Common myeloid progenitor, CD34-positive (primary cell): Measurements from ENCODE around the gene USP11.

Experiments used
- CTCF ChIA-PET: fragments of 350-600 bp; sonication (Branson Sonifier 250); formaldehyde crosslinking; loops from one replicate; lab custom pipeline; 2021; ENCODE audit warnings: antibody characterized with exemption; lab: Charles Lee
- POLR2A ChIA-PET: fragments of 350-600 bp; sonication (Branson Sonifier 250); formaldehyde crosslinking; loops from one replicate; lab custom pipeline; 2021; ENCODE audit warnings: antibody characterized with exemption; lab: Charles Lee
- DNase-seq, 3 donors: peaks; one replicate each; pipeline versions ENCODE4 v3.0.0 to v3.0.0-alpha.2; 2013
- H3K27ac ChIP-seq, 2 experiments: 1 replicate in 1 of 2; 2 replicates in 1 of 2; pipeline ENCODE4 v1.7.0; 2013; ENCODE audit warnings: inconsistent platforms in 2 of 2, low read length in 2 of 2, mild to moderate bottlenecking in 2 of 2, low read depth in 1 of 2, moderate library complexity in 1 of 2; ENCODE audit not compliant: severe bottlenecking in 2 of 2, insufficient read depth in 1 of 2, poor library complexity in 1 of 2
- H3K27me3 ChIP-seq, 5 experiments: replicated peaks in 2 of 5; 1 replicate in 3 of 5; 2 replicates in 2 of 5; pipeline versions ENCODE4 v1.6.1 to v1.7.0; 2013; ENCODE audit warnings: low read length in 4 of 5, mild to moderate bottlenecking in 2 of 5, moderate library complexity in 2 of 5, inconsistent platforms in 1 of 5; ENCODE audit not compliant: insufficient read depth in 5 of 5, control insufficient read depth in 4 of 5
- H3K36me3 ChIP-seq, 4 experiments: 1 replicate in 2 of 4; 2 replicates in 2 of 4; pipeline versions ENCODE4 v1.6.1 to v1.7.0; 2013; ENCODE audit warnings: low read length in 3 of 4, control low read depth in 1 of 4, mild to moderate bottlenecking in 1 of 4; ENCODE audit not compliant: control insufficient read depth in 4 of 4, insufficient read depth in 4 of 4
- H3K4me1 ChIP-seq, 4 experiments: 1 replicate in 3 of 4; 2 replicates in 1 of 4; pipeline versions ENCODE4 v1.6.1 to v1.7.1; 2013; ENCODE audit warnings: low read length in 3 of 4, mild to moderate bottlenecking in 3 of 4, control low read depth in 1 of 4, inconsistent platforms in 1 of 4, moderate library complexity in 1 of 4; ENCODE audit not compliant: control insufficient read depth in 4 of 4, insufficient read depth in 4 of 4; ENCODE audit errors: control extremely low read depth in 1 of 4
- H3K4me3 ChIP-seq, 7 experiments: 1 replicate in 4 of 7; 2 replicates in 3 of 7; pipeline versions ENCODE4 v1.5.1 to v1.7.0; 2013; ENCODE audit warnings: mild to moderate bottlenecking in 7 of 7, low read length in 6 of 7, moderate library complexity in 6 of 7, inconsistent platforms in 2 of 7, low read depth in 2 of 7, control low read depth in 1 of 7; ENCODE audit not compliant: insufficient read depth in 4 of 7, control insufficient read depth in 1 of 7; ENCODE audit errors: extremely low read depth in 1 of 7
- H3K9me3 ChIP-seq, 5 experiments: 1 replicate in 4 of 5; 2 replicates in 1 of 5; pipeline versions ENCODE4 v1.6.1 to v1.7.1; 2013; ENCODE audit warnings: low read length in 4 of 5, mild to moderate bottlenecking in 2 of 5, inconsistent platforms in 1 of 5, low read depth in 1 of 5, moderate library complexity in 1 of 5; ENCODE audit not compliant: control insufficient read depth in 4 of 5, insufficient read depth in 2 of 5; ENCODE audit errors: control extremely low read depth in 1 of 5
- WGBS: methylation state at CpG from one replicate; pipeline ENCODE4 v1.1.5; 2013; ENCODE audit not compliant: insufficient coverage; 5-methylcytosine and 5-hydroxymethylcytosine counted together

Gene USP11

DNA sequence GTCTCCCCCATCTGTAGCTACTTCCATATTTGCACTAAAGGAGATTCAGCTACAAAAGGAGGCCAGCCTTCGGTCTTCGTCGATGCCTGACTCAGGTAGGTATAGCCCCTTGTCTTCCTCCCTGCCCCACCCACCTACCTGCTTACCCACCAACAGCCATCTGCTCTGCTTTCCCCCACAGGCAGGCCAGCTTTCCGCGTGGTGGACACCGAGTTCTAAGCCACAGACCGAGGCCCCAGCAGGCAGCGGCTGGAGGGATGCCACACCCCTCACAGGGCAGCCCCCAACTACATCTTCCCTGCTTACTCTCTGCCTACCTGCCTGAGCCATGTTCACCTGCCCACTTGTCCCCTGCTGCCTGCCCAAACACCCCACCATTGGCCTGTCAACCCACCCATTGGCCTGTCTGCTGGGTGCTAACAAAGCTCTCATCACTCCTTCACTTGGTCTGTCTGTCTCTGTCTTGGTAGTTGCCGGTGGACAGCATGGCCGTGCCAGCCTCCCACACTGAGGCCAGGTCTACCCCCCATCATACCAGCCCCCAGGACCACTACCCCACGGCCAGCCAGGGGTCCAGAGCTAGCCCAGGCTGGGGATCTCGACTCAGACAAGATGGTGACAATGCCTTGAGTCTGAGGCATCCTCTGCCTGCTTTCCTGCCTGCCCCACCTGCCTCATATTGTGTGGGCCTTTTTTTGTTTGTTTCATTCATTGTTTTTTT, 4.1 kb upstream of the USP11 start:
- 98% methylated on average over 9 of the region's 12 CpGs for WGBS
- H3K9me3 ChIP-seq = peaks cover 0 to 3% (median 0%) of the 10 kb centered on the region in 5 experiments
- H3K27ac ChIP-seq = no peak overlapping the region
- H3K4me1 ChIP-seq = peaks cover 0 to 7% (median 4%) of the 10 kb centered on the region in 4 experiments
- DNase-seq = no peak
- ChIA-PET CTCF (no interaction called here), POLR2A (no interaction called here)
- H3K36me3 ChIP-seq = peaks cover 4 to 54% (median 41%) of the 10 kb centered on the region in 4 experiments
- no peak overlapping the region for H3K4me3 ChIP-seq
- H3K27me3 ChIP-seq = peaks cover 0 to 35% (median 0%) of the 10 kb centered on the region in 5 experiments

DNA sequence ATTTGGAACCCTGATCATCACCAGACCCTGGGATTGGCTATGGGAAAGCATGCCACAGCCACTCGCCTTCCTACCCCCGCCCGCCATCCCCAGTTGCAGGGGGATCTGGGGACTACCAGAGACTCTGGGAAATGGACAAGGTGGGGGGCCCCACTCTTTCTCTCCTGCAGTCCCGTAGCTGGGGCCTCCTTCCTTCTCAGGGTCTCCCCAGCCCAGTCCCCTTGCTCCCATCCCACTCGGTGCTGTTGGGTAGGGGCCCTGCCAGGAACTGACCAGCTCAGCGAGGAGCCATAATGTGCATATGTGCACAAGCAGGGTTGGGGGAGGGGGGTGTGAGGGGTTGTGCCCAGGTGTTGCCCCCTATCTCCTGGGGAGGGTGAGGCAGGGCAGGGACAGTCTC, 3.4 kb upstream of the USP11 start:
- Histone ChIP-seq H3K36me3 (peaks cover 2 to 46% (median 34%) of the 10 kb centered on the region in 4 experiments), H3K9me3 (peaks cover 0 to 3% (median 0%) of the 10 kb centered on the region in 5 experiments), H3K27ac (no peak overlapping the region), H3K27me3 (peaks cover 0 to 37% (median 0%) of the 10 kb centered on the region in 5 experiments), H3K4me3 (no peak overlapping the region), H3K4me1 (peaks cover 0 to 9% (median 4%) of the 10 kb centered on the region in 4 experiments)
- 100% methylated on average over 1 of the region's 6 CpGs for WGBS
- POLR2A ChIA-PET = no interaction called here
- no peak for DNase-seq
- CTCF ChIA-PET = no interaction called here

DNA sequence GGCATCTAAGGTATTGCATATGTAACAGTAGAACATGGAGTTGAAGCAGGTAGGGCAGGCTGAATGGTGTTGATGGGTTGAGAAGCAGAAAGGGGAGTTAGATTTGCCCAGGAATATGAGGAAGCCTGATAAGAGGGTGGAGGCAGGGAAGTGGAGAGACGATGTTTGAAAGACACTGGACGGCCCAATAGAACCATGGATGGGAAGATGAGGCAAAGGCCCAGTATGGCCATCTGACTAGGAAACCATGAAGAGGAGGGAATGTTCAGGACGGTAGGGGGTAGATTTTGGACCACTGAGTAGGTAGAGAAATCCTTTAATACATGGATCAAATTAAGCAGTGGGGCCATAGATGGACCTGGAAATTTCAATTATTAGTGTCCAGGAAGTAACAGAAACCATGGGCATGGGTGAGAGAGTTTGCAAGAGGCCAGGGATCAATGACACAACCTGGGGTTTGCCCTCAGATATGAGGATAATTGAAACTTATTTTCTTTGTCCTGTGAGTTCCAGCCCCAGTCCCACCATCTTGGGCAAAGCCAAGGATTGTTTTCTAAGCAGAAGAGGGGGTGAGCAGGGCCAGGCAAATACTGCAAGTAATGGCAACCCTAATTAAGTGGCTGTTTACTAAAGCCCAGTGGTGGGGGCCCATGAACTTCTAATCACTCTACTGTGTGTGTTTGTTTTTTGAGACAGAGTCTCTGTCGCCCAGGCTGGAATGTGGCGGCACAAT, 2.5 kb upstream of the USP11 start:
- WGBS = 95% methylated on average over 5 of the region's 5 CpGs
- Histone ChIP-seq H3K27ac (no peak overlapping the region), H3K9me3 (peaks cover 0 to 3% (median 0%) of the 10 kb centered on the region in 5 experiments), H3K36me3 (peaks cover 2 to 38% (median 26%) of the 10 kb centered on the region in 4 experiments), H3K4me1 (peaks cover 3 to 13% (median 4%) of the 10 kb centered on the region in 4 experiments), H3K4me3 (no peak overlapping the region), H3K27me3 (peaks cover 0 to 36% (median 0%) of the 10 kb centered on the region in 5 experiments)
- no peak for DNase-seq
- ChIA-PET POLR2A (no interaction called here), CTCF (no interaction called here)

DNA sequence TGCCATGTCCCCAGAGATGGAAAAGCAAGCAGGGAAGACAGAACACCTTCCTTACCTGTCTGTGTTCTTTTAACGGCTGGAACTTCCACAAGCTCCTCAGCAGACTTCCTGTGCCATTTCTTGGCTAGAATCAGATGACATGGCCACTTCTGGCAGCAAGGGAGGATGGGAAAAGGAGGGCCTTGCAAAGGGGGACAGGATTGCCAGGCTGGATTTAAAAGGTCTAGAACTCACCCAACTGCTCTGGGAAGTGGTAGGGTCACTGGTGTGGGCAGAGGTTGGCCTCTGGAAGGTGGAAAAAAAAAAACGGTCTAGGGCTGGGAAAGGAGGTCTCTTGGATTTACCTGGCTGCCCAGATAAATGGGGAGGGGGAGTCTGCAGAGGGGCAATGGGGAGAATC, 1.6 kb upstream of the USP11 start:
- CTCF ChIA-PET = no interaction called here
- POLR2A ChIA-PET = interaction anchor here (0.8 kb wide), 1 partner anchor 14 kb away, joined by 3 read pairs; no protein-coding TSS in a partner anchor
- Histone ChIP-seq H3K36me3 (peaks cover 2 to 29% (median 18%) of the 10 kb centered on the region in 4 experiments), H3K4me3 (no peak overlapping the region), H3K27ac (no peak overlapping the region), H3K4me1 (peaks cover 3 to 13% (median 4%) of the 10 kb centered on the region in 4 experiments), H3K9me3 (peaks cover 0 to 3% (median 0%) of the 10 kb centered on the region in 5 experiments), H3K27me3 (peaks cover 0 to 32% (median 0%) of the 10 kb centered on the region in 5 experiments)
- WGBS = 66% methylated on average over 2 of the region's 2 CpGs
- no peak for DNase-seq

DNA sequence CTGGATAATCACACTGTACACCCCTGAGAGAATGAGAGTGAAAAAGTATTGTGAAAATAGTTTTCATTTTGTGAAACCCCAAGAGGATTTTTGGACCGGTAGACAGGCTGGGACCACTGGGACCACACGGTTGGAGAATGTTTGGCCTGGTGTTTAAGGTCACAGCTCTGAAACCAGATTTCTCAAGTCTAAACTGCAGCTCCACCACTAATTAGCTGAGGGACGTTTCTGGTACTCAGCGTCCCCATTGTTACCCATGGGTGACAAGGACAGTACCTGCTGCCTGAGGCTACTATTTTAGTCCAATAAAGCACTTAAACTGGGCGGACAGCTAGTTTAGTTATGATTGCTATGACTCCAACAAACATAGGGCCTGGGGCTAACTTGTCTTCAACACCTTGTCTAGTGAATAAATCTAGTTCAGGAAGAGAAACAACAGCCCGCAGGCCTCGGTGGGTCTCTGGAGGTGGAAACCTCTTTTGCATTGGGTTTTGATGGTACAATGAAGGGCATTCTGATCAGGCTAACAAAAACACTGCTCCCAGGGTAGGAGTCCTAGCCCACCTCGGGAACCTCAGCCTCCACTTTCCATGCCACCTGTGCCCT, 509 bp upstream of the USP11 start:
- H3K27me3 ChIP-seq = peaks cover 0 to 38% (median 0%) of the 10 kb centered on the region in 5 experiments
- peaks cover 3 to 13% (median 4%) of the 10 kb centered on the region in 4 experiments for H3K4me1 ChIP-seq
- peaks cover 0 to 3% (median 0%) of the 10 kb centered on the region in 5 experiments for H3K9me3 ChIP-seq
- ChIA-PET POLR2A (interaction anchor here (1.8 kb wide), 1 partner anchor 14 kb away, joined by 10 read pairs; the partner anchor contains the start of gene CDK16), CTCF (interaction anchor here (1.5 kb wide), 1 partner anchor 153 kb away, joined by 3 read pairs; no protein-coding TSS in a partner anchor)
- H3K36me3 ChIP-seq = peaks cover 2 to 18% (median 10%) of the 10 kb centered on the region in 4 experiments
- WGBS = 72% methylated on average over 6 of the region's 8 CpGs
- H3K27ac ChIP-seq = peak overlapping the region; percentile 85 to 93
- DNase-seq = no peak
- H3K4me3 ChIP-seq = peak overlapping the region in 6 of 7 experiments; percentile 66 to 89 (median 78)

DNA sequence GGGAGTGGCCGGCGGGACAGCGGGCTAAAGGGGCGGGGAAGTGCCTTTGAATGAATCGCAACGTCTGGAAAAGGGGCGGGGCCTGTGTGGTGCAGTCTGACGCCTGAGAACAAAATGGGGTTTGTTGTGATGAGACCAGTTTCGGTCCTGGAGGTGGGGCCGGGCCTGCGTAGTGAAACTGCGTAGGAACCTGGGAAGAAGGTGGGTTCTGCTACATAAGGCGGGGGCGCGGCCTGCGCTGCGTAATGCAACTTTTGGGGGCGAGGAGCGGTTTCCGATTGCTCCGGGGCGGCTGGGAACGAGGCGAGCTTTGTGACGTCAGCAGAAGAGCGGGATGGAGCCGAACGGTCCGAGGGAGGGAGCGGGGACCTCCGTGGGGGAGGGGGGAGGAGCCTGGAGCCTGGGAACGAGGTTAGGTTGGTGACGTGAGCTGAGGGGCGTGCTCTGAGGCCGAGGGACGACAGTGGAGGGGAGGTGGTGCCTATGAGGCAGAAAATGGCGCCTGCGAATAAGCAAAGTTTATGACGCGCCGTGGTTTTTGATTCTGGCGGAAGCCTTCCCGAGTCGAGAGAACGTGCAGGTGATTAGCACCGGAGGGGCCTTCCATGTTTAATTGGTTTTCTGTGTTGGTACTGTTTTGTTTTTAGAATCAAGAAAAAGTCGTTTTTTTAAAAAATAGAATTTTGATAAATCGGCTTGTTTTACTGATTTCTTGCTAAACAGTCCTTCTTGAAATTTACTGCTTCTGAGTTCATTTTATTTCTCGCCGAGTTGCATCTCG, 714 bp downstream of the USP11 start:
- H3K36me3 ChIP-seq = peaks cover 2 to 9% (median 5%) of the 10 kb centered on the region in 4 experiments
- 22% methylated on average over 31 of the region's 51 CpGs for WGBS
- ChIA-PET CTCF (interaction anchor here (1.5 kb wide), 1 partner anchor 151 kb away, joined by 3 read pairs; no protein-coding TSS in a partner anchor), POLR2A (interaction anchor here (0.6 to 1.8 kb wide), 4 partner anchors 13 to 27 kb away, joined by 3 to 10 read pairs (median 4); partner anchors contain the start of gene CDK16)
- peak; percentile 96 to 99 (median 98) for DNase-seq
- H3K4me3 ChIP-seq = peak overlapping the region; percentile 64 to 89 (median 74)
- H3K9me3 ChIP-seq = peaks cover 0 to 3% (median 0%) of the 10 kb centered on the region in 5 experiments
- peaks cover 0 to 41% (median 0%) of the 10 kb centered on the region in 5 experiments for H3K27me3 ChIP-seq
- peak overlapping the region; percentile 85 to 93 for H3K27ac ChIP-seq
- H3K4me1 ChIP-seq = peaks cover 3 to 13% (median 4%) of the 10 kb centered on the region in 4 experiments
